Retinal pigment epithelial cell (primary cell): ENCODE results near the gene KRT13.

ENCODE experiments used
- DNase-seq: peaks from one replicate; pipeline ENCODE4 v3.0.0-alpha.2; 2010; ENCODE audit warnings: low read depth
- H3K4me3 ChIP-seq: 2 replicates; pipeline ENCODE4 v1.5.1; 2011; ENCODE audit warnings: mild to moderate bottlenecking, low read length, control low read depth, moderate library complexity
- TF ChIP-seq, protein P1 (sequence below): conservative IDR thresholded peaks from 2 replicates; pipeline ENCODE4 v1.5.1; 2011; ENCODE audit warnings: low read depth, low read length, control low read depth, inconsistent platforms

Gene KRT13

GRCh38 chr17:41548844-41549595 lies 43.6 kb upstream of the KRT13 start:
- DNase-seq = peak; percentile 79
- H3K4me3 ChIP-seq = no peak overlapping the region
- TF ChIP-seq, protein P1, sequence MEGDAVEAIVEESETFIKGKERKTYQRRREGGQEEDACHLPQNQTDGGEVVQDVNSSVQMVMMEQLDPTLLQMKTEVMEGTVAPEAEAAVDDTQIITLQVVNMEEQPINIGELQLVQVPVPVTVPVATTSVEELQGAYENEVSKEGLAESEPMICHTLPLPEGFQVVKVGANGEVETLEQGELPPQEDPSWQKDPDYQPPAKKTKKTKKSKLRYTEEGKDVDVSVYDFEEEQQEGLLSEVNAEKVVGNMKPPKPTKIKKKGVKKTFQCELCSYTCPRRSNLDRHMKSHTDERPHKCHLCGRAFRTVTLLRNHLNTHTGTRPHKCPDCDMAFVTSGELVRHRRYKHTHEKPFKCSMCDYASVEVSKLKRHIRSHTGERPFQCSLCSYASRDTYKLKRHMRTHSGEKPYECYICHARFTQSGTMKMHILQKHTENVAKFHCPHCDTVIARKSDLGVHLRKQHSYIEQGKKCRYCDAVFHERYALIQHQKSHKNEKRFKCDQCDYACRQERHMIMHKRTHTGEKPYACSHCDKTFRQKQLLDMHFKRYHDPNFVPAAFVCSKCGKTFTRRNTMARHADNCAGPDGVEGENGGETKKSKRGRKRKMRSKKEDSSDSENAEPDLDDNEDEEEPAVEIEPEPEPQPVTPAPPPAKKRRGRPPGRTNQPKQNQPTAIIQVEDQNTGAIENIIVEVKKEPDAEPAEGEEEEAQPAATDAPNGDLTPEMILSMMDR = peak; percentile 95

DNA sequence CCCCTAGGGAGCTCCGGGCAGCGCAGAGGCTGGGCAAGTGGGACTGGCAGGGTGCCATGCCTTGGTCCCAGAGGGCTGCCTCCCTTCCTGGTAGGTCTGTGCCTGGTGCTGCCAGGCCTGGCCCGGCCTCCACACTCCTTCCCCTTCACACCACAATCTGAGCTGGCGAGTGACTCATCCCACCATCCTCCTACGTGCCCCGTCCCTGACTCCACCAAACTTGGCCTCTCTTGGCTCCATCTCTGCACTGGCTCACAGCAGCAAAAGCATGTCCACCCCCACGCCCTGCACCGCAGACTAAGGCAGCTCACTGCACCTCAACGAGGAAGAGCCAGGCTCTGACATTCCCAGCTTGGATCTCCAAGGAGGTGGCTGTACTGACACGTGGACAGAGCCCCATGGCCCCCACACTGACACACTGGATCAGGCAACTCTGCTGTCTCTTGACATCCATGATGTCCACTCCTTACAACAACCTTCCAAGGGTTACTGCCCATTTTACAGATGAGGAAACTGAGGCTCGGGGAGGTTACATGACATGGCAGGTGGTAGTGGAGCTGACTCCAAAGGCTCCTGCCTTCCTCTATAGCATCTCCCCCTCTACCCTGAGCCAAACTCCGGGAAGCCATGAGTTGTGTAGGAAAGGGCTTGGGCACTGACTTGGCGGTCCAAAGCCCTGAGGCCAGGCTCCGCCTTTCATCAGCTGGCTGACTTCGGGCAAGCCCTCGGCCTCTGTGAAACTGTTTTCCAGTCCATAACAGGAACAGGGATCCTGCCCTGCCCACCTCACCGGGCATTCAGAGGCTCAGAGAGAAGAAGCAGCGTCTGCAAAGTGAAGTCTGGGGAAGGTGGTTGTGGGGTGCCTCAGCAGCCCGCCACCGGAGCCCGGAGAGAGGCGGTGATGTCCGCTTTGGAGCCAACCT lies 42.8 kb upstream of the KRT13 start:
- DNase-seq = peak; percentile 99
- H3K4me3 ChIP-seq = no peak overlapping the region
- TF ChIP-seq, protein P1 = no peak

DNA sequence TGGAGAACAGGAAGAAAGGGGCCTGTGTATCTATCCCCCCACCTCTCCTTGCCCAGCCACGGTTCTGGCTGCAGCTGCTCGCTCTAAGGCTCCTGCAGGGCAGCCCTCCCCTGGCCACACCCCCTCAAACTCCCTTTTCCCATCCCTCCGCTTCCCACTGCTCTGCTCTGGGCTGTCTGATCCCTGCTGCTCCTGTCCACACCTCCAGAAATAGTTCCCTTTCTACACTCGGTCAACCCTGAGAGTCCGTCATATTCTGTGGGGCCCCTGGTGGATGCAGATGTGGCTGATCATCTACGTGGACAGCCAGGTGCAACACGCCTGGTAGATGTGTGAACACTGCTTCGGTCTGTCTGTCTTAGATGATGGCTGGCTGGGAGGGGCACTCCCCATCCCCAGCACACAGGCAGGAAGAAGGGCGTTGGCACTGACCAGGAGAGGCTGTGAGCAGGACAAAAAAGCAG lies 42.0 kb upstream of the KRT13 start:
- H3K4me3 ChIP-seq = no peak overlapping the region
- TF ChIP-seq, protein P1 = no peak
- peak; percentile 53 for DNase-seq

- TF ChIP-seq, protein P1 = no peak
- no peak overlapping the region for H3K4me3 ChIP-seq
- DNase-seq = no peak
Observed at GRCh38 chr17:41546819-41547218, 41.4 kb upstream of the KRT13 start.

DNA sequence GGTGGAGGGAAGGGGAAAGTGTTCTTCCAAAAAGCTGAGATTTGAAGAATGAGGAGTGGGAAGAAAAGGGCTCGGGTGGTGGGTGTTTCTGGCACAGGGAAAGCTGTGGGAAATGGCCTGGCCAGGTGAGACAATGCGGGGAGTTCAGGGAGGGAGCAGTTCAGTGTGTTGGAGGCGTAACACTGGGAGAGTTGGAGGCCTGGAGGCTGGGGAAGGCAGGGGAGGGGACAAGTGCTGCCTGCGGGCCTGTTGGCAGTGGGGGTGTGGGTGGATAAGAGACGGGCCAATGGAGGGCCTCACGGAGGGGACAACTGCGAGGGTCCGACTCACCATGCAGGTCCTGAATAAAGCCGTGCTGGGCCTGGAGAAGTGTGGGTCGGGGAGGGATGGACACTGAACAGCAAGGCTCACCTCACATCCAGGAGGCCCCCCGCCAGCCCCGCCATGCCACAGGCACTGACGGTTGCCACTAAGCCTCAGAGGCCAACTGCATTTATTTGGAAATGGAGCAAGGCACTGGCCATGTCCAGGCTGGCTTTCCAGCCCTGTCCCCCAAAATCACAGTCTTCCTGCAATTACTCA lies 40.5 kb upstream of the KRT13 start:
- TF ChIP-seq, protein P1 = no peak
- DNase-seq = no peak

GRCh38 chr17:41544935-41545334 lies 39.5 kb upstream of the KRT13 start:
- TF ChIP-seq, protein P1 = no peak
- DNase-seq = no peak
- no peak overlapping the region for H3K4me3 ChIP-seq

More for the DNA sequence above, 40.5 kb upstream of the KRT13 start:
- H3K4me3 ChIP-seq = no peak overlapping the region
